CD4-positive, alpha-beta T cell treated with Interleukin-15 for 1 hour (primary cell): Measurements from ENCODE around the gene BICRAL.
"Not testable (repeated sequence)": the region's sequence is repeated elsewhere in the genome, so short reads cannot be mapped to it uniquely, and the experiment has no call there.

Source experiments
- DNase-seq: peaks from one replicate; pipeline ENCODE4 v3.0.0-alpha.2; 2020

BICRAL gene

GRCh38 chr6:42781796-42782688 is at the start of gene BICRAL:
Gene BICRAL (plus strand): TSS chr6:42782052. CDS start chr6:42822023, 39,971 bp downstream.
- peak; percentile 73 for DNase-seq

GRCh38 chr6:42733867-42734481 is 47.9 kb upstream of the BICRAL start:
- not testable (repeated sequence) for DNase-seq

- DNase-seq: no peak
These were observed 45.9 kb upstream of the BICRAL start for GRCh38 chr6:42735976-42736375.

GRCh38 chr6:42740725-42741124 is 41.1 kb upstream of the BICRAL start:
- no peak for DNase-seq

GRCh38 chr6:42742116-42742894 is 39.5 kb upstream of the BICRAL start:
- no peak for DNase-seq

- DNase-seq: no peak
These were observed 37.4 kb upstream of the BICRAL start for GRCh38 chr6:42744351-42744893.

GRCh38 chr6:42745083-42745639 is 36.7 kb upstream of the BICRAL start:
- peak; percentile 41 for DNase-seq

GRCh38 chr6:42745640-42746462 is 36.0 kb upstream of the BICRAL start, which contains the start of gene TBCC:
Gene TBCC (minus strand): TSS chr6:42746103. CDS start chr6:42746073, 30 bp downstream.
- peak; percentile 98 for DNase-seq

GRCh38 chr6:42746463-42747391 is 35.1 kb upstream of the BICRAL start:
- DNase-seq: peak; percentile 89

- no peak for DNase-seq
These were observed 33.5 kb upstream of the BICRAL start for GRCh38 chr6:42748203-42748898.

- DNase-seq: no peak
These were observed 30.8 kb upstream of the BICRAL start for GRCh38 chr6:42751055-42751454.

- DNase-seq: no peak
These were observed 27.1 kb upstream of the BICRAL start for GRCh38 chr6:42754759-42755158.

GRCh38 chr6:42756722-42757121 is 25.1 kb upstream of the BICRAL start:
- no peak for DNase-seq

GRCh38 chr6:42758756-42759430 is 23.0 kb upstream of the BICRAL start:
- DNase-seq: no peak

GRCh38 chr6:42761287-42762067 is 20.4 kb upstream of the BICRAL start:
- DNase-seq: no peak

GRCh38 chr6:42762426-42762859 is 19.4 kb upstream of the BICRAL start:
- DNase-seq: no peak

GRCh38 chr6:42762950-42763349 is 18.9 kb upstream of the BICRAL start:
- no peak for DNase-seq

- DNase-seq: no peak
These were observed 16.8 kb upstream of the BICRAL start for GRCh38 chr6:42764911-42765648.
